Neural crest cell (in vitro differentiated cells): ENCODE measurements around the gene LAMTOR4. TPM values are rescaled to one million over a fixed set of nuclear protein-coding genes. Genes with fewer than 3 reads are reported as not detected.
"Not testable (repeated sequence)": the region's sequence is repeated elsewhere in the genome, so short reads cannot be mapped to it uniquely, and the experiment has no call there.

Source experiments
- DNase-seq: peaks from one replicate; pipeline ENCODE4 v3.0.0; 2021; ENCODE audit warnings: low read depth, mixed read lengths, low spot score
- H3K27ac Mint-ChIP-seq: one replicate; pipeline ENCODE4 v1.8.0; 2021; ENCODE audit warnings: mild to moderate bottlenecking, mixed read lengths; ENCODE audit not compliant: unreplicated experiment
- H3K27me3 Mint-ChIP-seq: 2 replicates; pipeline ENCODE4 v1.8.0; 2021; ENCODE audit warnings: low read depth, mild to moderate bottlenecking, mixed read lengths
- H3K36me3 Mint-ChIP-seq: 2 replicates; pipeline ENCODE4 v1.8.0; 2021; ENCODE audit warnings: low read depth, mild to moderate bottlenecking, mixed read lengths
- H3K4me1 Mint-ChIP-seq: 2 replicates; pipeline ENCODE4 v1.8.0; 2021; ENCODE audit warnings: mixed read lengths
- H3K4me3 Mint-ChIP-seq: one replicate; pipeline ENCODE4 v1.8.0; 2021; ENCODE audit warnings: mild to moderate bottlenecking, mixed read lengths
- H3K9me3 Mint-ChIP-seq: 2 replicates; pipeline ENCODE4 v1.8.0; 2021; ENCODE audit warnings: mixed read lengths
- CTCF ChIP-seq: fragments of 200-600 bp; sonication (generic); conservative IDR thresholded peaks from 2 replicates; pipeline ENCODE4 v1.5.0; 2021; ENCODE audit warnings: antibody characterized with exemption, mild to moderate bottlenecking
- total RNA-seq: library from RNA; stranded (reverse); gene quantifications from 2 replicates; pipeline ENCODE4 v1.2.1, GENCODE V29; 2021

Gene LAMTOR4
- total RNA-seq, 1 donor from 2014 or later: 134 TPM

- Mint-ChIP-seq H3K4me3 (no peak overlapping the region), H3K4me1 (no peaks in the 10 kb centered on the region), H3K27me3 (no peaks in the 10 kb centered on the region), H3K36me3 (no peaks in the 10 kb centered on the region), H3K9me3 (no peaks in the 10 kb centered on the region), H3K27ac (no peak overlapping the region)
- TF ChIP-seq CTCF: no peak
- DNase-seq: no peak
Observed at GRCh38 chr7:100137851-100138760, 10.6 kb upstream of the LAMTOR4 start.

- DNase-seq: no peak
- TF ChIP-seq CTCF: no peak
- H3K4me3 Mint-ChIP-seq: no peak overlapping the region
- H3K27me3 Mint-ChIP-seq: no peaks in the 10 kb centered on the region
- no peaks in the 10 kb centered on the region for H3K36me3 Mint-ChIP-seq
- H3K4me1 Mint-ChIP-seq: no peaks in the 10 kb centered on the region
- H3K27ac Mint-ChIP-seq: no peak overlapping the region
- H3K9me3 Mint-ChIP-seq: no peaks in the 10 kb centered on the region
Observed at GRCh38 chr7:100141555-100141949, 7.2 kb upstream of the LAMTOR4 start.

GRCh38 chr7:100142461-100142860, 6.3 kb upstream of the LAMTOR4 start:
- DNase-seq: no peak
- Mint-ChIP-seq H3K4me3 (no peak overlapping the region), H3K36me3 (no peaks in the 10 kb centered on the region), H3K9me3 (no peaks in the 10 kb centered on the region), H3K27me3 (no peaks in the 10 kb centered on the region), H3K4me1 (no peaks in the 10 kb centered on the region), H3K27ac (no peak overlapping the region)
- no peak for TF ChIP-seq CTCF

- H3K27ac Mint-ChIP-seq, H3K9me3 Mint-ChIP-seq, H3K36me3 Mint-ChIP-seq, H3K4me3 Mint-ChIP-seq, DNase-seq, H3K27me3 Mint-ChIP-seq: not testable (repeated sequence)
- peaks cover 20% of the 10 kb centered on the region for H3K4me1 Mint-ChIP-seq
Observed at GRCh38 chr7:100146350-100146749, 2.4 kb upstream of the LAMTOR4 start.

- Mint-ChIP-seq H3K9me3 (no peaks in the 10 kb centered on the region), H3K27me3 (no peaks in the 10 kb centered on the region), H3K36me3 (peaks cover 4% of the 10 kb centered on the region), H3K27ac (no peak overlapping the region), H3K4me1 (peaks cover 21% of the 10 kb centered on the region), H3K4me3 (no peak overlapping the region)
- DNase-seq: no peak
- no peak for TF ChIP-seq CTCF
Observed at GRCh38 chr7:100147278-100147677, 1.4 kb upstream of the LAMTOR4 start.

- peaks cover 25% of the 10 kb centered on the region for H3K4me1 Mint-ChIP-seq
- H3K27ac Mint-ChIP-seq: peak overlapping the region; percentile 30
- DNase-seq: no peak
- no peaks in the 10 kb centered on the region for H3K9me3 Mint-ChIP-seq
- TF ChIP-seq CTCF: no peak
- peak overlapping the region; percentile 97 for H3K4me3 Mint-ChIP-seq
- no peaks in the 10 kb centered on the region for H3K27me3 Mint-ChIP-seq
- peaks cover 7% of the 10 kb centered on the region for H3K36me3 Mint-ChIP-seq
Observed at GRCh38 chr7:100148225-100148558, 526 bp upstream of the LAMTOR4 start.
